ENCODE data around the gene DNAJC15.

The DNAJC15 gene

DNA sequence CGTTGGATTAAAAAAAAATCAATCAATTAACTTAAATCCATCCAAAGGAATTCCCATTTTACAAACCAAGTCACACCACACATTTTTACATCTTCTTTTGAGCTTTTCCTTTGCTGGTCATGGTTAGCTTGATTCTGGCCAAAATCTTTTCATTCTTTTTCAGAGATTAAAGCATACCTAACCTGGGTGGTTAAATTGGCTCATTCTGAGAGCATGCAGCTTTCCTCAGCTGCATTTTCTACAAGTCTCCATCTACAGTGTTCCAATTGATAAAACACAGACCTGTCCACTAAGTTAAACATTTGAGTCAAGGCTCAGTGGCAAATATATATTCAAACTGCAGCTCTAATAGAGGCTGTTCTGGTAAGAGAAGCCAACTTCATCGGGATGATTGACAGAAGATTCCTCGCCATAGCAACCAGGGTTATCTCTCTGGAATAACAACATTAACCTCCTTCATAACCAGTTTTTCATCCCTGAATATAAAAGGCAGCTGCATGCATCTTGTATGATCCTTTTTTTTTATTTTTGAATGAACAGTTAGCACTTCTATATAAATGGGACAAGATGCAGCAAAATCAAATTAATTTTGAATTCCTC is 106.2 kb downstream of the DNAJC15 start:
- no peak for DNase-seq

DNA sequence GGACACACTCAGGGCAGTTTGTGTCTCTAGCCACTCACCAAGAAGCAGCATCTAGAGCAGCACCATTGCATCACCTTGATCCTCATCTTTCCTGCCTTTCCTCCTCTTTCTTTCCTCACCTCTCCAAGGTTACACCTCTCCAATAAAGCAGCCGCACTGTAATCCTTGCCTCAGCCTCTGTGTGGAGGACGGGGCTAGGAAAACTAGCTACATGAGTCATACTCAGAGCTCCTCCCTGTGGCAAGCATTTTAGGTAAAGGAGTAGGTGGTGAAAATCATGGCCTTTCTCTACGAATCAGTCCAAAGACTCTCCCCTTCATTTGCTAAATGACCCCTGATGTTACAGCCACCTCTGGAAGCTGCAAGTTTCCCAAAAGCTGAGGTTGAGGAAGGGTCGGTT is 108.9 kb downstream of the DNAJC15 start:
- DNase-seq, result no peak

DNA sequence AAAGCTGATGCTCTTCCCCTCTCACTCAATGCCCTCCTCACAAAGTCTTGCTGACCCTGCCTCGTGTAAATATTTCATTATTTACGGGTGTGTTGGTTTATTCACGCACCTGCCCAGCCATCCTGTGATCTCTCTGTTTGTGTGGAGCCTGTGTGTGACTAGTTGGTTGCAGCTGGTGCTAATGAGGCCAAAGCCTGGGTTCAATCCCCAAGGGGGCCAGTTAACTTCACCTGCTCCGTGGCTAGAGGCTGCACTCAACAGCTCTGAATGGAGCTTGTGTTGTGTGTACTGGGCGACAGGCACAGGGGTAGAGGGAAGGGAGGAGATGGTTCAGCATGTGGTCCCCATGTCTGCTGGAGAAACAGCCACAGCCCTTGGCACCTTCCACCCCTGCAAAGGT is 109.5 kb downstream of the DNAJC15 start:
- DNase-seq, result no peak

DNA sequence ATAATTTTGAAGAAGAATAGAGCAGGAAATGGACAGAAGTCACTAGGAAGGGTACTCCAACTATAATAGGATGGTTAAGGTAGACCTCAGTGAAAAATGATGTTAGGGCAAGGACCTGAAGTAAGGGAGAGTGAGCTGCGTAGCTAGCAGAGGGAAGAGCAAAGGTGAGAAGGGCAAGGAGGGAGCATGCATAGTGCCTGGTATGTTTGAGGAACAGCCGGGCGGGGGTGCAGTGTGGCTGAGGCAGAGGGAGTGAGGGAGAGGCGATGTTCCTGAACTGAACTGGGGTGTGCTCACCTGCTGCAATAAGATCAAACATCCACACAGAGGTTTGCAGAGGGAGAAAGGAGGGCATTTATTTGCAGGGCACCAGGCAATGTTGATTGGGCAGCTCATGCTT is 110.4 kb downstream of the DNAJC15 start:
- no peak for DNase-seq

DNA sequence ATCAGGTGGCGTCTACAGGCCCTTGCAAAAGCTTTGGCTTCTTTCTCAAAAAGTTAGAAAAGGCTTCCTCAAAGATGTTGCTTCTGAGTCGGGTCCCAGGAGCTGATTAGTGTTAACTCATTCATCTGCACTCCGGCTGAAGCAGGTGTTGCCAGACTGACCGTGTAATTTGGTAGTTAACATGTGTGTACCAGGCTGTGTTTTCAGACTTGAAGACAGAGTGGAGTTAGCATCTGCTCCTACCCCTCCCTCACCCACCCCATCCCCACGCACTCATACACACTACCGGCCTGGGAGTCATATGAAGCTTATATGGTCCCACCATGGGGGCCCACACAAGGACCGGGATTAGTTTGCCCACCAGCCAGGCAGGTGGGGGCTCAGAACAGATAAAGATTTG is 111.5 kb downstream of the DNAJC15 start:
- no peak for DNase-seq

DNA sequence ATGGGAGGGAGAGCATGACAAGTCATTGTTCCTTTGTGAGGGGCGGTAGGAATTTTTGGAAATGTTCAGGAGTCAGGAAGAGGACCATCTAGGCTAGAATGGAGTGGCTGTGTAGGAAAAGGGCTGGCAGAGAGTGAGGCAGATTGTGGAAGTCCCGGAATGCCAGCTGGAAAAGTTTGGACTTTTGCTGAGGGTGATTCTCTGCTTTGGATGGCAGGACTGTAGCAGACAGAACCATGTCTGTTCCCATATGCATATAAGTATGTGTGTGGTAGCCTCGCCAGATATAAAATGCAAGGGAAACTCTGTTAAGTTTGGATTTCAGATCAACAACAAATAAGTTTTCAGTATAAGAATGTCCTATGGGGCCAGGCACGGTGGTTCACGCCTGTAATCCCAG is 112.1 kb downstream of the DNAJC15 start:
- no peak for DNase-seq

DNA sequence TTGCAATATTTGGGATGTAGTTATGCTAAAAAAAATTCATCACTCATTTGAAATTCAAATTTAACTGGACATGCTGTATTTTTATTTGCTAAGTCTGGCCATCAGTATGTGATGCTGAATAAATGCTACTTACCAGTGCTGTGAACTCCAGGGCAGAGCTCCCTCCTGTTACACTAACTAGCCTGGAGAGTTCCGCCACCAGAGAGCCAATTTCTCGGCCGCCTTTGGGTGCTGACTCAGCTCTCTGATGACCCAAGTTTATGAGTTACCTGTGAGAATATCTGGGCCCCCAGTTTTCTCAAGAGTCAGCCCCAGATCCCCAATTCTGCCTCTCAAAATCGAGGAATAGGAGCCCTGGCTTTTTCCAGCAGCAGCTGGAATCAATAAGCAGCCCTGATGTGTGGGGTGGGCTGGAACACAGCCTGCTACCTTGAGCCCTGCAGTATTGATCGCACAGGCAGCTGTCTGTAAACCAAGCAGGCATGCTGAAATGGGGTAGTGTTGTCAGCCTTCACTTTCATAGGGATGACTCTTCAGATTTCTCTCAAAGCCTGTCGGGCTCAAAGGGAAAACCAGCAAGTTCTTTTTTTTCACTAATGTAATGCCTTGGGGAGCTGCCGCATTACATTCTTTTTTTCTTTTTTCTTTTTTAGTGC is 113.7 kb downstream of the DNAJC15 start:
- no peak for DNase-seq

DNA sequence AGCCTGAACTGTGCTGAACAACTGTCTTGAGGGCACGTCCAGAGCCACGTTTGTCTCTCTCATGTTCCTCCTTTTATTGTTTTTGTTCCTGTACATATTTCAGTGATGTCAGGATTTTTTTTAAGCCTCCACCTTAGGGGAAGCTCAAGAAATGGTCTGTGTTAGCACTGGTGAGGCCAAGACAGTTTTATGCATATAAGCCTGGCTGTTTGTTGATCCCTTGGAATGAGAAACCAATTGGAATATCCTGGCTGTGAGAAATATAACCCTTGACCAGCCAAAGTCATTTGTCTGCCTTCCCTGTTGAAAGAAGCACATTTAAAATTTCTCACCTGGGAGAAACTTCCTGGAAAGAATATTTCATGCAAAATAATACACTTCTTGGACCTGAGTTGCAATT is 115.8 kb downstream of the DNAJC15 start:
- no peak for DNase-seq

DNA sequence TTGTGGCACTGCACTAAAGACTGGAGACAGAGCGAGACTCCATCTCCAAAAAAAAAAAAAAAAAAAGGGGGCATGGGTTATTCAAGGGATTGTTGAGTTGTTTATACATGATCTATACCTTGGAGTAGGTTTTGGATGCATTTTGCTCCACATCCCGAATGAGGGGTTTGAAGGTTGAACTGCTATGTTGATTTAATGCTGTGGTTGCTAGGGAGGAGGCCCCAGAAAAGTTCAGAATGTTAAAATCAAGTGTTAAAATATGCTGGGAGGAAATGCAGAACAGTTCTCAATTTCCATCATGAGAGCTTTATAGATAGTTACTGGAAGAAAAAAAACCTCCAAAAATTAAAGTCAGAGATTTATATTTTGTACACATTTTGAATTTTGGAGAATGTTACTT is 116.5 kb downstream of the DNAJC15 start:
- no peak for DNase-seq

DNA sequence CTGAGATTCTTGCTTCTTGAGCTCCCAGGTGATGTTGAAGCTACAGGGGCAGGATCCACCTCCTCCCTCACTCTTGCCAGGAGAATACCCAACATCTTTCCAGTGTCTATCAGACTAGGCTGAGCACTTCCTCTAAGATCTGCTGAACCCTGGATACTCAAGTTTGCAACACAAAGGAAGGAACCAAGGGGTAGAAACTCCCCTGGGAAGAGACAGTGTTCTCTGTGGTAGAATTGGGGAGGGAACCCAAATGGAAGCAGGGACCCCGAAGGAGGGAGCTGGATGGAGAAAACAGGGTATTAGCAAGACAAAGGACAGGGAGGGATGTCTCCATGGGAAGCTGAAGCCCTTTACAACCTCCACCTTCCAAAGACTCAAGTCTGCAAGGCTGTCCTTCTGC is 117.6 kb downstream of the DNAJC15 start:
- no peak for DNase-seq

DNA sequence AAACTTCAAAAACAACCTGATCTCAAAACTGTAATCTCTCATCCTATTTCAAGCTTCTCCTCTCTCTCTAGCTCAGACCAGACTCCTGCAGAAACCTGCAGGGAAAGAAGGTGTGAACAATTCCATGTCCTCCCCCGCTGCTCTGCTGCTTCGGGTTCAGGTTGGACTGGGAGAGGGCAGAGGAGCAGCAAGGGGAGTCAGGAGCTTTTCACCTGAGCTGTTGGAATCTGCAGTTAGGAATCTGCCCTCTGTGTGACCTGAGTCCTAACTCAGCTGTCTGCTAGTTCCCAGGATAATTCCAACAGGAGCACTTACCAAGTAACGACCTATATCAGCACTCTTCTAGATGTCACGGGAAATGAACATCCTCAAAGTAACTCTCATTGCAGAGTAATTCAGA is 118.3 kb downstream of the DNAJC15 start:
- DNase-seq, result no peak

DNA sequence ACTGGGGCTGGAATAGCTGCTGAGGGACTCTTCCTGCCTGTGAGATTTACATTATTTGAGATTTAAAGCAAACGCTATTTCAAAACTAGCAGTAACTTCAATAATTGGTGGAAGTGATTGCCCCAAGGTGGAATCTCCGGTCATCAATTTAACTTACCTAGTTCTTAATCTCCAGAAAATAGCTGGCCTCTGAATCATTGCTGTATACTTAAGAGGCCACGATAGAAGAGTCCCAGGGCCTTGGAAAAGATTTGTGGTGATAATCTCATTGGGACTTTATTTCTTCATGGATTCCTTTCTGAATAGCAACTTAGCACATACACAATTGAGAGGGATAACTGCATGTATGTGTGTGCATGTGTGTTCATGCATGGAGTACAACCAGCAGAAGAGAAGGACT is 120.2 kb downstream of the DNAJC15 start:
- DNase-seq, result no peak

DNA sequence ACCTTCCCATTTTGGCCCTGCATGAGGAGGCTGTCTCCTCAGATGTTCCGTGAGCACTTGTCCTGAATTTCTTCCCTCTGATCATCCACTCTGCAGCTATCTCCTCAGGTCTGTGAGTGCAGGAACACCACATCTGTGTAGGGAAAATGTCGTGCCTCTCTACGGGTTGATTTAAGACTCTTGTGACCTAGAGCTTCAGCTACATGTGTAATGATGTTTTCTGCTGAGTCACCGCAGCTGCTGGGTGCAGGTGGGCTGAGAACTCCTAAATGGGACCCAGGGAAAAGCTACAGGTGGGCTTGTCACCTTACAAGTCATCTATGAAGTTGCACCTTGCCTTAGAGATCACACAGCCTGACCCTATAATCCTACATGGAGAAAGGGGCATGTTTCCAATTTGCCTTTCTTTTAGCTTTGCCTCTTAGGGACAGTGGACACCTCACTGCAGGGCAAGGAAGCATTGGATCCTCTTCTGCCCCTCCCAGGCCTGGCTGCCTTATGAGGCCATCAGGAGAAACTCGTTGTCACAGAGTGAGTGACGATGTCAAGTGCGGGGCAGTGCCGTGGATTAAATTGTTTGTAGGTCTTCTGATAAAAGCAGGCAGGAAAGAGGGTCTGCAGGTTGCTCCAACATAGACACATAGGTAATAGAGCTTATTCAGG is 122.3 kb downstream of the DNAJC15 start:
- no peak for DNase-seq

DNA sequence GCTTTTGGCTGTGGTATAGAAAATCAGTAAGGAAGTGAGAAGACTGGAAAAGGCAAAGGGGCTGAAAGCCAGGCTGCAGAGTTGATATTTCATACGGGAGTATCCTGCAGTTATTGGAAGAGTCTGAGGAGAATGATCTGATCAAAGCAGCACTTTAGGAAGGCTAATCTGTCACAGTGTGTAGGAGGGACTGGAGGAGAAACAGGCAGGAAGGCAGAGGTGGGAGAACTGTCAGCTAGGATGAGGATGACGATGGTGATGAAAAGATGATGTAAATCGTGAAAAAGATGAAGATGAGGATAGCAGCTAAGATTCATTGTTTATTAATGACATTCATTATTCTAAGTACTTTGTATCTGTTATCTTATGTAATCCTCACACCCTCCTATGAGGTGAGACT is 123.0 kb downstream of the DNAJC15 start:
- no peak for DNase-seq

DNA sequence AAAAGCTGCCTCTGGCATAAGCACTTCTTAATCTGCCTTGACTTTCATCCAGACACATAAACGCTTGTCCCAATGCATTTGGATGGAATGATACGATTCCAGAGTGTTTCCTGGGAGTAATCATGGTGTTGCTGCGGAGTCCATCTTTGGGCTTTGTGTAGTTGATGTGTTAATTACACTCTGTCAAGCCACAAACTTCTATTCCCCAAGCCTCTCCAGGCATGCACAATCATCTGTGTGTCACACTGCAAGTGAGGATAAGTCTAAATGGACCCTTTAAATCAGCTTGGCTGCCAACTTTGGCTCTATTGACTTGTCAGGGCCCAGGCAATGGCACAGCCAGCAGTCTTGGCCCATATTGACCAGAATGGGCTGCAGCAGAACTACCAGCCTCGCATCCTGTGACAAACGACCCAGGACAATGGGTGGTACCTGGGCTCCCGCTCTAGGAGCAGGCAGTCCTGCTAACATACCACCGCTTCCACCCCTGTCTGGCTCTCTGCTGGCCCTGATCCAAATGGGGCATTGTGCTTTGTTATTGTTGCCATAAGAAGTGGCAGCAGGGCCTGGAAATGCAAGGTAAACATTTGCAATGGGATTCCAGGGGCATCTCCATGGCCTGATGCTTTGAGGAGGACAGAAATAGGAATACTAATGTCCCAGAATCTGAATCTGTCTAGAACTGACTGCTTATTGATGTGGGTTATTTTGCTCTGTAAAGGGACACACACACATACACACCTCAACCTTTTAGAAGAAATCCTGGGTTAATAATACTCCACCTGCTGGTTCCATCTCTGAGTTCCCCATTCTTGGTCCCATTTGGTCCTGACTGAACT is 127.2 kb downstream of the DNAJC15 start:
- DNase-seq, result no peak

DNA sequence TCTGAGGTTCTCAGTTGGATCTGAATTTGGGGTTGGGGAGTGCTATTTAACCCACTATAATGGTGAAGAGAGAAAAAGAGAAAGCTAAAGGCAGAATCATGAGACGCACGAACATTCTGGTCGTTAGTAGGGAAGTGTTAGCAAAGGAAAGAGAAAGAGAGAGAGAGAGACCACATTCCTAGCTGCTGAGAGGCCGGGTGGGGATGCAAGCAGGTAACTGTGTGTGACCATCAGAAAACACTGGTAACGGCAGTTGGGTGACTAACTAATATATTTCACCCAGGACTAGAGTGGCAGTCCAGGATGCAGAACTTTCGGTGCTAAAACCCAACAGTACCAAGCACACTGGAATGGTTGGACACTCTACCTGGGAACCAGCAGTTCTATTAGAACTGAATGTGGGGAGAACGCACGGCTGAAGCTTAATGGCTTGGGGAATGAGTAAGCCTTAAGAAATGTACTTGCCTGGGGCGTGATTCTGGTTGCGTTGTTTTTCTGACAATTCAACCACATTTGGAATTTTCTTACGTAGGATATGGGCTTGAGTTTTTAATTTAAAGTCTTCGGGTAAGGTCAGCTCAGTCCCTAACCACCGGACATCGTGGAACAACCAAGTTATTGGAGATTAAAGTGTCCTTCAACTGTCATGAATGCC is 130.2 kb downstream of the DNAJC15 start:
- DNase-seq, result no peak

DNA sequence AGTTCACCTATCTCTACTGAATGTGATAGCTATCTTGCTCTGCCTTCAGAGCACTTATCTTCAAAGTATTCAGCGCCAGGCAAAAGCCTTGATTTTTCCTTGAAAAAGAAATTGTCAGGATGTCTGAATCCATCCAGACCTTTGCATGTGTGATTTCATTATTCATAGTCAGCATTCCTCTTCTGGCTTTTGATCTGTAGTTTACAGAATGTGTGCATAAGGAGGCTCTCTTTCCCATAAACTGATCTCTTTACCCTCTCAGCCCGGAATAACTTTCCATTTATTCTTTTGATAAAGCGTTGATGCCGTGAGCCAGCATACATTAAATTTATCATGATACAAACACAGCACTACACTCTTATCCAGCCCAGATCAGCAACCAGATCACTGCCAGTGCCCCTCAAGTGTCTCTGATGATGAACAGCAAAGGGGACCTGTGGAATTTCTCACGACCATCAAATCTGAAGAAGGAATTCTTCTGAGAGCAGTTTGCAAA is 130.8 kb downstream of the DNAJC15 start:
- no peak for DNase-seq

DNA sequence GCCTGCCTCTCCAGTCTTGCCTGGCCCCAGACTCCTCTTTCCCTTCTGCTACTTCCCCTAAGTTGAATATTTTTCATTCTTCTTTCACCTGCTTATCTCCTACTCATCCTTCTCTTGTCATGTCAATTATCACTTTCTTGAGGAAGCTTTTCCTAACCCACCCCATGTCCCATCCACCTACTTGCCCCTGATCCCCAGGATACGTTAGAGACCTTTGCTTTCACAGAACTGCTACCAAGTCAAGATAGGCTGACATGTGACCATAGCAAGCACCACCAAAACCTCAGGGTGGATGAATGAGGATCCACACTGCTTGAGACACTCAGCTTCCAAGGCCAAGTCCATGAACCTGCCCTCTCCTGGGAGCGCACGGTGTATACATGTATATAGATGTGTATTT is 131.5 kb downstream of the DNAJC15 start:
- no peak for DNase-seq

DNA sequence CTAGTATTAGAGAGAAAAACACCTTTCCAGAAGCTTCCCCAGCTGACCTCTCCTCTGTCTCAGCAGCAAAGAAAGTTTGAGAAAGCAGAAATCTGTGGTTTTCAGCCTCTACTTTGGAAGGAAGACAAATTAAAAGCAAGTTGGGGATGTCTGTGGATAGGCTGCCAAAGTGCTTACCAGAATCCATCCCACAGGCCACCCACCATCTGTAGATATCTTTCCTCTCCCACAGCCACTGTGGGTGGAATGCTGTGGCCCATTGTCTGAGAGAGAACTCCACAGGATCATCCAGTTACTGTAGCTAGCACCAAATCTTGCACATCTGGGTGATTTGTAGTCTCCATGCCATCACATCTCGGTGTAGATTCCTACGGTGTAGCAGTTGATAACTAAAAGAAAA is 133.5 kb downstream of the DNAJC15 start:
- DNase-seq, result no peak

DNA sequence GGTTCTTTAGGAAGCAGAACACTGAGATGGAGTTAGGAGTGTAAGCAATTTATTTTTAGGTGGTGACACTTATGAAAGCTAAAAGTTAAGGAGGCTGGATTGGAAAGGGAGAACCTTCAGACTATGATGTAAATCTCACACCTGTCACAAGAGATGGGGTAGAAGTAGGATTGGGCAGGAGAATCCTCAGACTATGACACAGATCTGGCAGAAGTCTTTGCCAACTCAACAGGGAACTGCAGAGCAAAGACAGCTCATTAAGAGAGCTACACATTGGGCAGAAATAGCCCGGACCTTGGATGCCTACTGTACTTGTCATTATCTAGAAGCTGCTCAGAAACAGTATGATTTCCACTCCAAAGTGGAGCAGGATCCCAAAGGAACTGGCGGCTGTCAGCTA is 134.4 kb downstream of the DNAJC15 start:
- no peak for DNase-seq

DNA sequence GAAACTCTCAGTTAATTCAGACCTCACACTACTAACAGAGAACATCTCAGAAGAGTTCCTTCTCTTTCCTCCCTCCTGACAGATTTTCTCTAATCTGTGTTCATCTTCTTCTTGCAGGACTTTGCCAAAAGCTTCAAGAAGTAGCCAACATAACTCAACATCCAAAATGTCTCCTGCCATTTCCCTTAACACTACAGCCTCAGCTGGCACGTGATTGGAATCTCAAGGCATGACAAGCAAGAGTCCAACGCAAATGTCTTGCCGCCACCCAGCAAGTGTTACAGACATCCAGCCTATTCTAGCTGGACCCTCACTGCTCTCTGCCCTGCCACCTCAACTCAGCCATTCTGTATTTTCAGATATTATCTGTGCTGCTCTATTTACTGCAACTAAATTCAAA is 135.1 kb downstream of the DNAJC15 start:
- DNase-seq, result no peak

DNA sequence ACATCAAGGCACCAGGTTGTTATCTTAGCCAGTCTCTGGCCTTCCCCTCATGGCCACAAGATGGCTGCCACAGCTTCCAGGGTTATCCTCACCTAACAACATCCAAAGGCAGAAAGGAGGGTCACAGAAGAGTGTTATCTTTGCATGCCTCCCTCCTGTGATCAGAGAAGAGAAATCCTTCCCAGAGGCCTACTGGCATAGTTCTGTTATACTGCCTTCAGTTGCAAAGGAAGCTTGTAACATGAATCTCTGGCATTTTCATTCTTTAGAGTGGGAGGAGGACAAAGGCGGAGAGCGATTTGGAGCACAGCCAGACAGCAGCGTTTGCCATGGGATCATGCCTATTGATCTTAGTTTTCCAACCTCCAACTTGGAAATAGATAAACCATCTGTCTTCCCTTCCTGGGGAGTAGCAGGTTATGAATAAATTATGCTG is 135.7 kb downstream of the DNAJC15 start:
- no peak for DNase-seq
